Hepatocyte (in vitro differentiated cells): ENCODE measurements around the gene COP1.

Source experiments
- EZH2 ChIP-seq: fragments of 200-600 bp; sonication (generic); IDR thresholded peaks from 2 replicates; pipeline ENCODE4 v1.6.1; 2016; ENCODE audit warnings: antibody characterized with exemption, mild to moderate bottlenecking, borderline replicate concordance
- EZH2phosphoT487 ChIP-seq: fragments of 200-600 bp; sonication (generic); IDR thresholded peaks from one replicate; pipeline ENCODE4 v1.6.1; 2018; ENCODE audit warnings: antibody characterized with exemption, mild to moderate bottlenecking, low read depth, moderate library complexity; ENCODE audit not compliant: unreplicated experiment, severe bottlenecking
- TF ChIP-seq, protein P1 (sequence below): fragments of 200-600 bp; sonication (generic); IDR thresholded peaks from 2 replicates; pipeline ENCODE4 v1.5.1; 2016; ENCODE audit warnings: antibody characterized with exemption, mild to moderate bottlenecking; ENCODE audit not compliant: poor library complexity

DNA sequence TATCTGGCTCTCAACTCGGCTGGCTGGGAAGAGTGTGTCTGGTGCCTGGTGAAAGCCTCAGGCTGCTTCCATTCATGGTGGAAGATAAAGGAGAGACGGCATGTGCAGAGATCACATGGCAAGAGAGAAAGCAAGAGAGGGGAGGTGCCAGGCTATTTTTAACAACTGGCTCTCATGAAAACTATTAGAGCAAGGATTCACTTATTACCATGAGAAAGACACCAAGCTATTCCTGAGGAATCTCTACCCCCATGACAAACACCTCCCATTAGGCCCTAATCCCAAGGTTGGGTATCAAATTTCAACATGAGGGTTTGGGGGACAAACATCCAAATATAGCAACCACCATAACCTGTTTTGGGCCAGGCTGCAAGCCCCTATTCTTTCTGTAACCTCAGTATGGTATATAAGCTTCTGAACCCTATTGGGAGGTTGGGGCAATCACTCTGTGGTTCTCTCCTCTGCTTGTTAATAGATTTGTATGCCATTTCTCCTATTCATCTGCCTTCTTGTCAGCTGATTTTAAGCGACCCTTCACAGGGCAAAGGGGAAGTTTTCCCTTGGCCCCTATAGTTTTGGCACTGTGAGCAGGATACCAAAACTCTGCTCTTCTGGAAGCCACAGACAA lies 284.7 kb downstream of the COP1 start:
- TF ChIP-seq, protein P1, sequence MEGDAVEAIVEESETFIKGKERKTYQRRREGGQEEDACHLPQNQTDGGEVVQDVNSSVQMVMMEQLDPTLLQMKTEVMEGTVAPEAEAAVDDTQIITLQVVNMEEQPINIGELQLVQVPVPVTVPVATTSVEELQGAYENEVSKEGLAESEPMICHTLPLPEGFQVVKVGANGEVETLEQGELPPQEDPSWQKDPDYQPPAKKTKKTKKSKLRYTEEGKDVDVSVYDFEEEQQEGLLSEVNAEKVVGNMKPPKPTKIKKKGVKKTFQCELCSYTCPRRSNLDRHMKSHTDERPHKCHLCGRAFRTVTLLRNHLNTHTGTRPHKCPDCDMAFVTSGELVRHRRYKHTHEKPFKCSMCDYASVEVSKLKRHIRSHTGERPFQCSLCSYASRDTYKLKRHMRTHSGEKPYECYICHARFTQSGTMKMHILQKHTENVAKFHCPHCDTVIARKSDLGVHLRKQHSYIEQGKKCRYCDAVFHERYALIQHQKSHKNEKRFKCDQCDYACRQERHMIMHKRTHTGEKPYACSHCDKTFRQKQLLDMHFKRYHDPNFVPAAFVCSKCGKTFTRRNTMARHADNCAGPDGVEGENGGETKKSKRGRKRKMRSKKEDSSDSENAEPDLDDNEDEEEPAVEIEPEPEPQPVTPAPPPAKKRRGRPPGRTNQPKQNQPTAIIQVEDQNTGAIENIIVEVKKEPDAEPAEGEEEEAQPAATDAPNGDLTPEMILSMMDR, result no peak
- TF ChIP-seq EZH2, result no peak
- TF ChIP-seq EZH2phosphoT487, result no peak
